AG10803 (cell line): Measurements from ENCODE around the gene PPP2R2D.
"Not testable (repeated sequence)": the region's sequence is repeated elsewhere in the genome, so short reads cannot be mapped to it uniquely, and the experiment has no call there.

Source experiments
- DNase-seq: peaks from one replicate; pipeline ENCODE4 v3.0.0; 2010; ENCODE audit warnings: low read depth
- H3K4me3 ChIP-seq: 2 replicates; pipeline ENCODE4 v1.5.1; 2011; ENCODE audit warnings: mild to moderate bottlenecking, low read length, control low read depth
- CTCF ChIP-seq: conservative IDR thresholded peaks from 2 replicates; pipeline ENCODE4 v1.5.1; 2011; ENCODE audit warnings: mild to moderate bottlenecking, low read length, control low read depth, inconsistent platforms

PPP2R2D gene

GRCh38 chr10:131980321-131980720 is 79.5 kb downstream of the PPP2R2D start:
- peak overlapping the region; percentile 93 for H3K4me3 ChIP-seq
- DNase-seq, result peak; percentile 18

GRCh38 chr10:131980761-131981428 is 80.1 kb downstream of the PPP2R2D start:
- H3K4me3 ChIP-seq, result peak overlapping the region; percentile 93
- peak; percentile 15 for DNase-seq
- TF ChIP-seq CTCF, result no peak

More at GRCh38 chr10:131980321-131980720, 79.5 kb downstream of the PPP2R2D start:
- TF ChIP-seq CTCF, result no peak

- H3K4me3 ChIP-seq, result peak within 1 kb of the TSS; percentile 93
- TF ChIP-seq CTCF, result peak; percentile 22; the same call in 1 of the 2 replicates
- peak; percentile 95 for DNase-seq
Observed at GRCh38 chr10:131981429-131982184, 80.8 kb downstream of the PPP2R2D start, which contains the start of gene BNIP3. Gene BNIP3, minus strand, starts transcription at chr10:131981923. Its CDS starts 117 bp downstream, at chr10:131981806.

GRCh38 chr10:131982185-131982756 is 81.5 kb downstream of the PPP2R2D start:
- no peak for TF ChIP-seq CTCF
- DNase-seq, result no peak
- peak overlapping the region; percentile 67 for H3K4me3 ChIP-seq

- TF ChIP-seq CTCF, result no peak
- H3K4me3 ChIP-seq, result peak overlapping the region; percentile 67
- no peak for DNase-seq
Observed at GRCh38 chr10:131982796-131983195, 82.0 kb downstream of the PPP2R2D start.

GRCh38 chr10:131983780-131984179 is 83.0 kb downstream of the PPP2R2D start:
- DNase-seq, result peak; percentile 82
- no peak overlapping the region for H3K4me3 ChIP-seq
- no peak for TF ChIP-seq CTCF

GRCh38 chr10:131986851-131987250 is 86.0 kb downstream of the PPP2R2D start:
- DNase-seq, H3K4me3 ChIP-seq: not testable (repeated sequence)

GRCh38 chr10:131987301-131987700 is 86.5 kb downstream of the PPP2R2D start:
- DNase-seq, H3K4me3 ChIP-seq: not testable (repeated sequence)

GRCh38 chr10:131987786-131988185 is 87.0 kb downstream of the PPP2R2D start:
- DNase-seq, H3K4me3 ChIP-seq: not testable (repeated sequence)
